Retinal pigment epithelial cell (primary cell): ENCODE measurements around the gene TMED7.
A peak's percentile ranks its signal among the peaks of the same experiment; 100 is the strongest.
"Not testable (repeated sequence)": the region's sequence is repeated elsewhere in the genome, so short reads cannot be mapped to it uniquely, and the experiment has no call there.

Source experiments
- DNase-seq: peaks from one replicate; pipeline ENCODE4 v3.0.0-alpha.2; 2010; ENCODE audit warnings: low read depth
- H3K4me3 ChIP-seq: 2 replicates; pipeline ENCODE4 v1.5.1; 2011; ENCODE audit warnings: mild to moderate bottlenecking, low read length, control low read depth, moderate library complexity
- TF ChIP-seq, protein P1 (sequence below): conservative IDR thresholded peaks from 2 replicates; pipeline ENCODE4 v1.5.1; 2011; ENCODE audit warnings: low read depth, low read length, control low read depth, inconsistent platforms

Gene TMED7

DNA sequence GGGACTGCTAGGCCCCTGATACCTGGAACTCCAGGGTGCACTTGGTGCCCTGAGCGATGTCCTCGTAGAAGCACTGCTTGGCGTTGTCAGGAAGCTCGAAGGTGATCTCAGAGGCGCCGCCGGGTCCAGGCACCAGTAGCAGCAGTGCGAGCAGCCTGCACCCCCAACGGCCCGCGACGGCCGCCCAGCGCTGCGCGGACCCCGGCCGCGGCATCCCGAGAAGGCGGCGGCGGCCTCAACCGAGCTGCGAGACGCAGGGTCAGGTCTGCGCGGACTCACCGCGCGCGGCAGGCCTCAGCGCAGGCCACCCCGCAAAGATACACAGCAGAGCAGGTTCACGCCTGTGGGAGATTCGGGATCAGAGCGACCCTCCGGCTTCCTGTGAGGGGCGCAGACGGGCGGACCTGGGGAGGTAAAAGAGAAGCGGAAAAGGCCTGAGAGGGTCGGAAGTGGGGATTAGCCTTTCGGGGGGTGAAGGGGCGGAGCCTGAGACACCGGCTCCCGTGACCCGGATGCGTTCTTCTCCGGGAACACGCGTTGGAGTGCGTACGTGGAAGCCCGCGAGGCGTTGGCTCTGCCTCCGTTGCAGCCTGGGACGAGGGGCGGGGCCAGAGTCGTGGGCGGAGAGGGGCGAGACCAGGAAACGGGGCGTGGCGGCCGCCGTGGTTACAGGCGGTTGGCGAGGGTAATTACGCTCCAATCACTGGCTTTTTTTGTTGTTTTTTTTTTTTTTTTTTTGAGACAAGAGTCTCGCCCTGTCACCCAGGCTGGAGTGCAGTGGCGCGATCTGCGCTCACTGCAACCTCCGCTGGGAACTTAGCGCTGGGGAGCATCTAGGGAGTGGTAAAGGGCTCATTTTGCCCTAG, at the start of gene TMED7:
TMED7 (minus strand) TSS at position 458 of the 866 bp plus-strand sequence; CDS start at position 214, 244 bp downstream.
- DNase-seq = peak; percentile 90
- H3K4me3 ChIP-seq = peak within 1 kb of the TSS; percentile 83
- TF ChIP-seq, protein P1, sequence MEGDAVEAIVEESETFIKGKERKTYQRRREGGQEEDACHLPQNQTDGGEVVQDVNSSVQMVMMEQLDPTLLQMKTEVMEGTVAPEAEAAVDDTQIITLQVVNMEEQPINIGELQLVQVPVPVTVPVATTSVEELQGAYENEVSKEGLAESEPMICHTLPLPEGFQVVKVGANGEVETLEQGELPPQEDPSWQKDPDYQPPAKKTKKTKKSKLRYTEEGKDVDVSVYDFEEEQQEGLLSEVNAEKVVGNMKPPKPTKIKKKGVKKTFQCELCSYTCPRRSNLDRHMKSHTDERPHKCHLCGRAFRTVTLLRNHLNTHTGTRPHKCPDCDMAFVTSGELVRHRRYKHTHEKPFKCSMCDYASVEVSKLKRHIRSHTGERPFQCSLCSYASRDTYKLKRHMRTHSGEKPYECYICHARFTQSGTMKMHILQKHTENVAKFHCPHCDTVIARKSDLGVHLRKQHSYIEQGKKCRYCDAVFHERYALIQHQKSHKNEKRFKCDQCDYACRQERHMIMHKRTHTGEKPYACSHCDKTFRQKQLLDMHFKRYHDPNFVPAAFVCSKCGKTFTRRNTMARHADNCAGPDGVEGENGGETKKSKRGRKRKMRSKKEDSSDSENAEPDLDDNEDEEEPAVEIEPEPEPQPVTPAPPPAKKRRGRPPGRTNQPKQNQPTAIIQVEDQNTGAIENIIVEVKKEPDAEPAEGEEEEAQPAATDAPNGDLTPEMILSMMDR = no peak

DNA sequence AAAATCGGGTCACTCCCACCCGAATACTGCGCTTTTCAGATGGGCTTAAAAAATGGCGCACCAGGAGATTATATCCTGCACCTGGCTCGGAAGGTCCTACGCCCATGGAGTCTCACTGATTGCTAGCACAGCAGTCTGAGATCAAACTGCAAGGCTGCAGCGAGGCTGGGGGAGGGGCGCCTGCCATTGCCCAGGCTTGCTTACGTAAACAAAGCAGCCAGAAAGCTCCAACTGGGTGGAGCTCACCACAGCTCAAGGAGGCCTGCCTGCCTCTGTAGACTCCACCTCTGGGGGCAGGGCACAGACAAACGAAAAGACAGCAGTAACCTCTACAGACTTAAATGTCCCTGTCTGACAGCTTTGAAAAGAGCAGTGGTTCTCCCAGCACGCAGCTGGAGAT, 48.9 kb upstream of the TMED7 start:
- DNase-seq, H3K4me3 ChIP-seq: not testable (repeated sequence)

DNA sequence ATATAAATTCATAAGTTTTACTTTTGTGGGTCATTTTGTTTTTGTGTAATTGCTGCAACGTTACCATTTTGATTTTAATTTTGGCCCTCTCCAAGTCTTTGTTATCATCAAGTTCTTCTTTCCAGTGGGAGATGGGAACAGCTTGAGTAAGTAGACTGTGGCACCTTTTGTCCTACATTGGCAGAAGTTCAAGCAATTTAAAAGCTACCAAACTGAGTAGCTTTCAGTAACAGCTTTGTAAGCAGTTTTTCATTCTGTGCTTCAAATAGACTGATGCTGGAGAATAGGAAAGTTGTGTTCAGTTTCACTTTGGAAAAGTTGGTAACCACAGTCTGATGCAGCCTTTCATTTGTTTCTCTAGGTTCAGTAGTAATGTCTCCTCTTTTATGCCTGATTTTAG, 47.8 kb upstream of the TMED7 start:
- H3K4me3 ChIP-seq = no peak overlapping the region
- DNase-seq = no peak
- TF ChIP-seq, protein P1 = no peak

DNA sequence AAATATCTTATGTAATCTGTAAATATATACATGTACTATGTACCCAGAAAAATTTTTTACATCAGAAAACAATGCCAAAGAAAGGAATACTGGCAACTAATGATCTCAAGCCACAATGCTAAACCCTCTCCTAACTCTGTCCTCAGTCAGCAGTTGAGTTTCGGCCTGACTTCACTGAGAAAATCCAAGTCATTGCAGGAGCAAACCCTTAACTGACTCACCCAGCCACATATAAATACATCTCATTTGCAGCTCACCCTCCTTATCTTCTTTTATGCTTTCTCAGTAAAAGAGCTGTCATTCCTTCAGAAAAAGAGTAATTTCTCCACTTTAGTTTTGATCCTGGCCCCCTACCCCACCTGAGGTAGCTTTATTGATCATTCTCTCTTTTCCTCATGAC, 46.1 kb upstream of the TMED7 start:
- no peak overlapping the region for H3K4me3 ChIP-seq
- no peak for DNase-seq
- TF ChIP-seq, protein P1 = no peak

DNA sequence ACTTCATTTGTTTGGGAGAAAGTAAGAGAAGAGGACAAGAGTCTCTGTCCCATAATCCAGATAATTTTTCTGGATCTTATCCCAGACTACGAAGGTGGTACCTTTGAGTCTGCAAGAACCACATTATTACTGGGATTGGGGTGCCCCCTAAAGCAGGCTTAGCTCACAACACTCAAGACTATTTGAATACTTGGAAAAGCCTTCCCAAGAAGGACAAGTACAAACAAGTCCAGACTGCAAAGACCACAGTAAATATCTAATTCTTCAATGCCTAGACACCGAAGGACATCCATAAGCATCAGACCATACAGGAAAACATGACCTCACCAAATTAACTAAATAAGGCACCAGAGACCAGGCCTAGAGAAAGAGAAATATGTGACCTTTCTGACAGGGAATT, 40.2 kb upstream of the TMED7 start:
- no peak overlapping the region for H3K4me3 ChIP-seq
- no peak for DNase-seq
- TF ChIP-seq, protein P1 = no peak

DNA sequence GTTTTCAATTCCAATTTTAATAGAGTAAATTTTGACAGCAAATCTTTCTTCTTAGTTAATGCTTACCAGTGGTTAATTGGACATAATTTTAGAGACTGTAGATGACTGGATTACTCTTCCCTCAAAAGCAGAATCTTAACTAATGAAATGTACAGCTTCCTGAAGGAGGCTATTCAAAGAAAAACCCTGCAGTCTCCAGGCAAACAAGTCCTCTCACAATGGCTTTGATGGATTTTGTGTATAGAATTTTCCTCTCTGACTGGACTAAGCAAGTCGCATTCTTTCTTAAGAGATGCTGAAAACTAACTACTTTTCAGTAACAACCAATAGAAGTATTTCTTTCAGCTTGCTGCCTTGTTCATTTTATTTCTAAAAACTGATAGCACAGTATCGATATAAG, 35.7 kb upstream of the TMED7 start:
- TF ChIP-seq, protein P1 = no peak
- DNase-seq = no peak
- no peak overlapping the region for H3K4me3 ChIP-seq

DNA sequence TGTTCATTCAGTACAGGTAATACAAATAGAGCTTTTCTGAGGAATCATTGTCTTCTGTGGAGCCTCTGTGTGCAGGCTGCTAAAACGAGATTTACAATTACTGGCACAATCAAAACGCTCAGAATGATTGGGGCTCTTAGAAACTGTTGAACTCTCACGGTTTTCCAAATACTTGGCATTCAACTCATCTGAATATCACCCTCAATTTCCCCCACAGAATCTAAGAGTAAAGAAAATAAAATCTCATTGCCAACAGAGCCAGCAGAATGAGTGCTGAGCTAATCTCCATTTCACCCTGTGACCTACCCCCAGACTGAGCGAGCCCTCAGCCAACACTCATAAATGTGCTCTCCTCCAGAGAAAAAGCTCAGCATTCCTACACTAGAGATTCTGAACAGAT, 35.3 kb upstream of the TMED7 start:
- no peak overlapping the region for H3K4me3 ChIP-seq
- TF ChIP-seq, protein P1 = no peak
- DNase-seq = peak; percentile 62
